ENCODE data around the gene MZB1.

The MZB1 gene

GRCh38 chr5:139430015-139430414 lies 40.3 kb upstream of the MZB1 start:
- no peak for TF ChIP-seq CTCF (conservative IDR thresholded peaks at IDR 0.05; ENCODE audit: low read depth)
- CTCF ChIA-PET = no interaction called here
- POLR2A ChIA-PET (ENCODE audit: low non-redundant PET) = no interaction called here

GRCh38 chr5:139426203-139426885 lies 36.6 kb upstream of the MZB1 start:
- TF ChIP-seq CTCF (conservative IDR thresholded peaks at IDR 0.05; ENCODE audit: low read depth) = no peak
- DNase-seq (ENCODE audit: low spot score) = no peak
- CTCF ChIA-PET = interaction anchor here (0.7 to 9.1 kb wide), 2 partner anchors 88 to 339 kb away, joined by 4 to 171 read pairs; no protein-coding TSS in a partner anchor

More at GRCh38 chr5:139430015-139430414, 40.3 kb upstream of the MZB1 start:
- no peak for DNase-seq (ENCODE audit: low spot score)
- no peak overlapping the region for H3K27ac ChIP-seq

GRCh38 chr5:139425497-139425896 lies 35.8 kb upstream of the MZB1 start:
- ChIA-PET CTCF (interaction anchor here (9.1 kb wide), 1 partner anchor 88 kb away, joined by 171 read pairs; no protein-coding TSS in a partner anchor), POLR2A (ENCODE audit: low non-redundant PET) (no interaction called here)
- H3K27ac ChIP-seq = no peak overlapping the region
- no peak for TF ChIP-seq CTCF (conservative IDR thresholded peaks at IDR 0.05; ENCODE audit: low read depth)
- no peak for DNase-seq (ENCODE audit: low spot score)

More at GRCh38 chr5:139426203-139426885, 36.6 kb upstream of the MZB1 start:
- peak overlapping the region; percentile 10; the same call in 1 of the 2 replicates for H3K27ac ChIP-seq
- POLR2A ChIA-PET (ENCODE audit: low non-redundant PET) = no interaction called here

GRCh38 chr5:139422307-139422893 lies 32.7 kb upstream of the MZB1 start:
- peak; percentile 97 for TF ChIP-seq CTCF (conservative IDR thresholded peaks at IDR 0.05; ENCODE audit: low read depth)
- H3K27ac ChIP-seq = no peak overlapping the region
- DNase-seq (ENCODE audit: low spot score) = peak; percentile 84
- POLR2A ChIA-PET (ENCODE audit: low non-redundant PET) = interaction anchor here (0.9 kb wide), 1 partner anchor 95 kb away, joined by 3 read pairs; no protein-coding TSS in a partner anchor
- CTCF ChIA-PET = interaction anchor here (0.5 to 9.1 kb wide), 24 partner anchors 8 to 468 kb away, joined by 3 to 171 read pairs (median 4); partner anchors contain the start of genes SPATA24 and STING1

GRCh38 chr5:139419226-139420192 lies 29.8 kb upstream of the MZB1 start:
- POLR2A ChIA-PET (ENCODE audit: low non-redundant PET) = no interaction called here
- DNase-seq (ENCODE audit: low spot score) = no peak
- TF ChIP-seq CTCF (conservative IDR thresholded peaks at IDR 0.05; ENCODE audit: low read depth) = no peak
- CTCF ChIA-PET = interaction anchor here (0.6 to 9.1 kb wide), 5 partner anchors 24 to 613 kb away, joined by 3 to 171 read pairs (median 4); no protein-coding TSS in a partner anchor
- H3K27ac ChIP-seq = 0 out of 2 replicates have a peak overlapping the region, but pooled peaks have one; percentile 4
